Measurements from ENCODE around the gene SLC35B4. TPM values are rescaled to one million over a fixed set of nuclear protein-coding genes. Genes with fewer than 3 reads are reported as not detected.
"Not testable (repeated sequence)": the region's sequence is repeated elsewhere in the genome, so short reads cannot be mapped to it uniquely, and the experiment has no call there.

Gene SLC35B4
- total RNA-seq, 1 donor from 2014 or later, result 16.3 TPM

GRCh38 chr7:134331393-134331792, 14.7 kb upstream of the SLC35B4 start:
- no peak for DNase-seq (ENCODE audit: low spot score)

GRCh38 chr7:134330974-134331373, 14.2 kb upstream of the SLC35B4 start:
- no peak for DNase-seq (ENCODE audit: low spot score)

- DNase-seq (ENCODE audit: low spot score), result no peak
Measured at GRCh38 chr7:134329614-134330346, 13.1 kb upstream of the SLC35B4 start.

GRCh38 chr7:134328900-134329299, 12.2 kb upstream of the SLC35B4 start:
- no peak for DNase-seq (ENCODE audit: low spot score)

- no peak for DNase-seq (ENCODE audit: low spot score)
Measured at GRCh38 chr7:134327896-134328295, 11.2 kb upstream of the SLC35B4 start.

GRCh38 chr7:134324107-134324506, 7.4 kb upstream of the SLC35B4 start:
- DNase-seq (ENCODE audit: low spot score), result no peak

- no peak for DNase-seq (ENCODE audit: low spot score)
Measured at GRCh38 chr7:134320201-134320600, 3.5 kb upstream of the SLC35B4 start.

- no peak for DNase-seq (ENCODE audit: low spot score)
Measured at GRCh38 chr7:134318443-134318842, 1.7 kb upstream of the SLC35B4 start.

- no peak for DNase-seq (ENCODE audit: low spot score)
Measured at GRCh38 chr7:134317434-134317833, 704 bp upstream of the SLC35B4 start.

- no peak for DNase-seq (ENCODE audit: low spot score)
Measured at GRCh38 chr7:134315679-134316538, 821 bp downstream of the SLC35B4 start.

GRCh38 chr7:134313543-134313942, 3.2 kb downstream of the SLC35B4 start:
- no peak for DNase-seq (ENCODE audit: low spot score)

- DNase-seq (ENCODE audit: low spot score), result no peak
Measured at GRCh38 chr7:134312717-134313116, 4.0 kb downstream of the SLC35B4 start.

- DNase-seq (ENCODE audit: low spot score), result no peak
Measured at GRCh38 chr7:134311807-134312206, 4.9 kb downstream of the SLC35B4 start.

GRCh38 chr7:134308548-134308947, 8.2 kb downstream of the SLC35B4 start:
- no peak for DNase-seq (ENCODE audit: low spot score)

- no peak for DNase-seq (ENCODE audit: low spot score)
Measured at GRCh38 chr7:134307320-134307719, 9.4 kb downstream of the SLC35B4 start.

GRCh38 chr7:134302120-134302519, 14.6 kb downstream of the SLC35B4 start:
- DNase-seq (ENCODE audit: low spot score), result no peak

- no peak for DNase-seq (ENCODE audit: low spot score)
Measured at GRCh38 chr7:134301592-134301991, 15.1 kb downstream of the SLC35B4 start.

GRCh38 chr7:134300988-134301387, 15.7 kb downstream of the SLC35B4 start:
- DNase-seq (ENCODE audit: low spot score), result no peak

GRCh38 chr7:134298902-134299683, 17.6 kb downstream of the SLC35B4 start:
- DNase-seq (ENCODE audit: low spot score), result peak; percentile 55

- DNase-seq (ENCODE audit: low spot score), result no peak
Measured at GRCh38 chr7:134297489-134297888, 19.2 kb downstream of the SLC35B4 start.

GRCh38 chr7:134295982-134296381, 20.7 kb downstream of the SLC35B4 start:
- not testable (repeated sequence) for DNase-seq (ENCODE audit: low spot score)

Data from ureter (tissue), 1 donor.